Fibroblast of villous mesenchyme (primary cell): ENCODE data around the gene NEGR1. TPM values are rescaled to one million over a fixed set of nuclear protein-coding genes. Genes with fewer than 3 reads are reported as not detected.

Experiments
- DNase-seq: peaks from one replicate; pipeline ENCODE4 v3.0.0-alpha.2; 2010; ENCODE audit warnings: low read depth
- H3K4me3 ChIP-seq: 2 replicates; pipeline ENCODE4 v1.5.1; 2011; ENCODE audit warnings: low read depth, mild to moderate bottlenecking, low read length
- total RNA-seq: library from RNA; depleted of rRNA; stranded (reverse); fragments of >200 nt; gene quantifications from 2 replicates; pipeline ENCODE4 v1.2.3, GENCODE V29; 2012
- TF ChIP-seq, protein P1 (sequence below): IDR thresholded peaks from 2 replicates; pipeline ENCODE4 v1.5.1; 2012; ENCODE audit warnings: low read depth, mild to moderate bottlenecking, low read length; ENCODE audit not compliant: insufficient read depth

NEGR1 gene
- total RNA-seq, 1 donor: 13.8 TPM

GRCh38 chr1:71835442-71835813 is 446.9 kb downstream of the NEGR1 start:
- TF ChIP-seq, protein P1, sequence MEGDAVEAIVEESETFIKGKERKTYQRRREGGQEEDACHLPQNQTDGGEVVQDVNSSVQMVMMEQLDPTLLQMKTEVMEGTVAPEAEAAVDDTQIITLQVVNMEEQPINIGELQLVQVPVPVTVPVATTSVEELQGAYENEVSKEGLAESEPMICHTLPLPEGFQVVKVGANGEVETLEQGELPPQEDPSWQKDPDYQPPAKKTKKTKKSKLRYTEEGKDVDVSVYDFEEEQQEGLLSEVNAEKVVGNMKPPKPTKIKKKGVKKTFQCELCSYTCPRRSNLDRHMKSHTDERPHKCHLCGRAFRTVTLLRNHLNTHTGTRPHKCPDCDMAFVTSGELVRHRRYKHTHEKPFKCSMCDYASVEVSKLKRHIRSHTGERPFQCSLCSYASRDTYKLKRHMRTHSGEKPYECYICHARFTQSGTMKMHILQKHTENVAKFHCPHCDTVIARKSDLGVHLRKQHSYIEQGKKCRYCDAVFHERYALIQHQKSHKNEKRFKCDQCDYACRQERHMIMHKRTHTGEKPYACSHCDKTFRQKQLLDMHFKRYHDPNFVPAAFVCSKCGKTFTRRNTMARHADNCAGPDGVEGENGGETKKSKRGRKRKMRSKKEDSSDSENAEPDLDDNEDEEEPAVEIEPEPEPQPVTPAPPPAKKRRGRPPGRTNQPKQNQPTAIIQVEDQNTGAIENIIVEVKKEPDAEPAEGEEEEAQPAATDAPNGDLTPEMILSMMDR: no peak
- no peak for DNase-seq
- H3K4me3 ChIP-seq: no peak overlapping the region

- DNase-seq: peak; percentile 22
- no peak overlapping the region for H3K4me3 ChIP-seq
- TF ChIP-seq, protein P1: no peak
Observed at GRCh38 chr1:71834601-71835441, 447.5 kb downstream of the NEGR1 start.

DNA sequence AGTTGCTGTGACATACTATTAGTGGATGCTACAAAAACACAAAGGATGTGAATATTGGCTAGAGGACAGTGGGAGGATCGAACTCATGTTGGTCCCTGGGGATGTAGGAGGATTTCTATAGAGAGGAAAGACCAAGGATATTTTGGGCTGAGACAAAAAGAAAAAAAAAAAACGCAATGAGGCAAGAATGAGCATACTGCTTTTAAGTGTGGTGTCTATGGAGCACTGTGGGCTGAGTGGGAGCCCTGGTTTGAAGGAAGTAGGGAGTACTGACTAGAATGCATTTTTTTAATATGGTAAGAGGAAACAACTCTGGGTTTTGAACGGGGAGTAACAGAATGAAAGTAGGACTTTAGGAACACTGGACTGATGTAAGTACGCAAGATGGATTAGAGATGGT is 450.7 kb downstream of the NEGR1 start:
- no peak for DNase-seq
- TF ChIP-seq, protein P1: no peak
- no peak overlapping the region for H3K4me3 ChIP-seq

DNA sequence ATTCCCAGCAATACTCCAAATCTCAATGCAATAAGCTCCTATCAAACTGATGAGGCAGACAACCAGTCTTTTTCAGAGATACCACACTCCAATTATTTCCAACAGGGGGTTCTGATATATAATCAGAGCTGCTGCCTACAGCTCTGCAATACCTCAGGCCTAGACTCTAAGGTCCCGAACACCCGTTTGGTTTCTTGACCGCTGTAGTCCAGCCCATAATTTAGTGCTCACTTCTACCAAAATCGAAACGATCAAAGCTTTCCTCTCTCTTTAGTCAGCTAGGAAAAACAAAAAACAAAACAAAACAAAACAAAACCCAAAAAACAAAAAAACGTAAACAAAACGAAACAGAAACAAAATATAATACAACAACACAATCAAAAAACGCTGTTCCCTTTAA is 453.0 kb downstream of the NEGR1 start:
- DNase-seq: no peak
- TF ChIP-seq, protein P1: no peak
- no peak overlapping the region for H3K4me3 ChIP-seq

- DNase-seq: no peak
- TF ChIP-seq, protein P1: no peak
Observed at GRCh38 chr1:71828431-71829012, 453.8 kb downstream of the NEGR1 start.

GRCh38 chr1:71823708-71824305 is 458.5 kb downstream of the NEGR1 start:
- DNase-seq: no peak
- no peak overlapping the region for H3K4me3 ChIP-seq
- TF ChIP-seq, protein P1: no peak

More at GRCh38 chr1:71828431-71829012, 453.8 kb downstream of the NEGR1 start:
- H3K4me3 ChIP-seq: no peak overlapping the region
